Transverse colon (tissue), 4 donors: ENCODE results near the gene STMND1. TPM values are rescaled to one million over a fixed set of nuclear protein-coding genes. Genes with fewer than 3 reads are reported as not detected.

ENCODE experiments used
- DNase-seq: peaks from one replicate; pipeline ENCODE4 v3.0.0-alpha.2; 2019
- H3K27ac ChIP-seq, 4 donors: fragments of 200-600 bp; sonication (generic); 2 replicates each; pipeline ENCODE4 v1.5.1; 2016 to 2018; ENCODE audit warnings: inconsistent platforms in 4 of 4
- H3K27me3 ChIP-seq: fragments of 200-600 bp; sonication (generic); 2 replicates; pipeline ENCODE4 v1.5.1; 2017; ENCODE audit warnings: inconsistent platforms
- H3K36me3 ChIP-seq, 4 donors: fragments of 200-600 bp; sonication (generic); 2 replicates each; pipeline ENCODE4 v1.5.1; 2017 to 2019; ENCODE audit warnings: inconsistent platforms in 4 of 4
- H3K4me1 ChIP-seq, 4 donors: fragments of 200-600 bp; sonication (generic); 2 replicates each; pipeline ENCODE4 v1.5.1; 2017 to 2020; ENCODE audit warnings: inconsistent platforms in 4 of 4
- H3K4me3 ChIP-seq, 4 donors: fragments of 200-600 bp; sonication (generic); 1 replicate in 1 of 4; 2 replicates in 3 of 4; pipeline versions ENCODE4 v1.5.1 to v1.6.1; 2017 to 2019; ENCODE audit warnings: inconsistent platforms in 4 of 4
- H3K9me3 ChIP-seq, 2 donors: fragments of 200-600 bp; sonication (generic); 2 replicates each; pipeline ENCODE4 v1.5.1; 2017 to 2019; ENCODE audit warnings: inconsistent platforms in 2 of 2
- CTCF ChIP-seq, 5 experiments: fragments of 200-600 bp in 3 of 5; fragments of 450-650 bp in 2 of 5; sonication (generic) in 3 of 5; IDR thresholded peaks; 1 replicate in 2 of 5; 2 replicates in 3 of 5; pipeline ENCODE4 v1.5.1; 2016 to 2017; ENCODE audit warnings: antibody characterized with exemption in 5 of 5, inconsistent platforms in 3 of 5, mild to moderate bottlenecking in 2 of 5, moderate library complexity in 1 of 5
- EP300 ChIP-seq: sonication (generic); formaldehyde crosslinking; IDR thresholded peaks from one replicate; pipeline ENCODE4 v1.6.1; 2017; ENCODE audit warnings: antibody characterized with exemption, low read depth
- POLR2A ChIP-seq: fragments of 450-650 bp; IDR thresholded peaks from one replicate; pipeline ENCODE4 v1.6.1; 2016; ENCODE audit warnings: antibody characterized with exemption, mild to moderate bottlenecking, moderate library complexity
- POLR2AphosphoS5 ChIP-seq, 3 donors: sonication (generic); formaldehyde crosslinking; IDR thresholded peaks; one replicate each; pipeline ENCODE4 v1.6.1; 2016; ENCODE audit warnings: antibody characterized with exemption in 3 of 3
- WGBS, 2 donors: methylation state at CpG; one replicate each; pipeline ENCODE4 v1.1.5; 2018; ENCODE audit warnings: low coverage in 1 of 2; 5-methylcytosine and 5-hydroxymethylcytosine counted together
- in situ Hi-C, 4 donors: fragments of 200-750 bp; cut with MboI; loops; one replicate each; pipeline versions ENCODE4 v1.15.0 to v1.15.1; 2017; ENCODE audit warnings: low sequenced_read_pairs in 3 of 4, low pct_ligation_motif_present in 1 of 4, low pct_unique_long_range_greater_than_20kb in 1 of 4
- intact Hi-C: fragments of 100-400 bp; cut with DNase I; formaldehyde crosslinking; loops from one replicate; pipeline ENCODE4 v1.15.1; 2023; ENCODE audit warnings: low total_unique reads
- total RNA-seq, 4 donors: library from RNA; depleted of rRNA; stranded (reverse); fragments of >200 nt; gene quantifications; one replicate each; pipeline ENCODE4 v1.1.0, GENCODE V29; 2016

The STMND1 gene
- total RNA-seq, result 1 to 10 TPM in 3 of 4 donors, not detected in 1; 1.1 to 9.3 (median 1.1) TPM

GRCh38 chr6:17101422-17102257 lies at the start of gene STMND1:
STMND1 (plus strand) TSS chr6:17102050; CDS start chr6:17102258, 208 bp downstream.
- intact Hi-C loops, result no loop called here
- H3K9me3 ChIP-seq, result no peaks in the 10 kb centered on the region
- H3K27ac ChIP-seq, result peak within 1 kb of the TSS; percentile 73 to 77 (median 76)
- WGBS, 2 donors, result 5 to 8% methylated on average over 8 to 56 of the region's 57 CpGs
- in situ Hi-C loops, result no loop called here
- H3K36me3 ChIP-seq, result no peaks in the 10 kb centered on the region
- H3K4me1 ChIP-seq, result peaks cover 0 to 18% (median 11%) of the 10 kb centered on the region in 4 donors
- peak; percentile 83 for DNase-seq
- TF ChIP-seq POLR2A (peak; percentile 35), CTCF (IDR thresholded peaks at IDR 0.05) (no peak), EP300 (no peak), POLR2AphosphoS5 (IDR thresholded peaks at IDR 0.05) (peak in 1 of 3 donors; percentile 23)
- peak within 1 kb of the TSS; percentile 16 to 59 (median 40) for H3K4me3 ChIP-seq
- peaks cover 16% of the 10 kb centered on the region for H3K27me3 ChIP-seq

- Histone ChIP-seq H3K9me3 (no peaks in the 10 kb centered on the region), H3K27ac (no peak overlapping the region), H3K36me3 (no peaks in the 10 kb centered on the region), H3K4me3 (no peak overlapping the region), H3K4me1 (no peaks in the 10 kb centered on the region), H3K27me3 (no peaks in the 10 kb centered on the region)
- TF ChIP-seq POLR2A (no peak), CTCF (IDR thresholded peaks at IDR 0.05) (no peak), POLR2AphosphoS5 (IDR thresholded peaks at IDR 0.05) (no peak), EP300 (no peak)
- in situ Hi-C loops (loop anchor here in 1 of 4 donors (25.0 kb wide), 1 partner anchor 267 kb away; no protein-coding TSS in a partner anchor), intact Hi-C loops (no loop called here)
- whole genome bisulfite sequencing, 2 donors, result 63 to 73% methylated on average over 2 of the region's 2 CpGs
- no peak for DNase-seq
Observed at GRCh38 chr6:17054647-17055046, 47.2 kb upstream of the STMND1 start.

- DNase-seq, result no peak
Observed at GRCh38 chr6:17057322-17057721, 44.5 kb upstream of the STMND1 start.

More at GRCh38 chr6:17057322-17057721, 44.5 kb upstream of the STMND1 start:
- in situ Hi-C loops (loop anchor here in 1 of 4 donors (25.0 kb wide), 1 partner anchor 270 kb away; no protein-coding TSS in a partner anchor), intact Hi-C loops (no loop called here)
- Histone ChIP-seq H3K27ac (no peak overlapping the region), H3K36me3 (no peaks in the 10 kb centered on the region), H3K4me1 (no peaks in the 10 kb centered on the region), H3K27me3 (no peaks in the 10 kb centered on the region), H3K9me3 (no peaks in the 10 kb centered on the region), H3K4me3 (no peak overlapping the region)
- WGBS, 2 donors, result 56 to 60% methylated on average over 2 of the region's 2 CpGs
- no peak for TF ChIP-seq EP300
- no peak for TF ChIP-seq POLR2A
- TF ChIP-seq CTCF (IDR thresholded peaks at IDR 0.05), result no peak
- TF ChIP-seq POLR2AphosphoS5 (IDR thresholded peaks at IDR 0.05), result no peak
